ENCODE results near the gene MOCOS.

- TF ChIP-seq, protein P1, sequence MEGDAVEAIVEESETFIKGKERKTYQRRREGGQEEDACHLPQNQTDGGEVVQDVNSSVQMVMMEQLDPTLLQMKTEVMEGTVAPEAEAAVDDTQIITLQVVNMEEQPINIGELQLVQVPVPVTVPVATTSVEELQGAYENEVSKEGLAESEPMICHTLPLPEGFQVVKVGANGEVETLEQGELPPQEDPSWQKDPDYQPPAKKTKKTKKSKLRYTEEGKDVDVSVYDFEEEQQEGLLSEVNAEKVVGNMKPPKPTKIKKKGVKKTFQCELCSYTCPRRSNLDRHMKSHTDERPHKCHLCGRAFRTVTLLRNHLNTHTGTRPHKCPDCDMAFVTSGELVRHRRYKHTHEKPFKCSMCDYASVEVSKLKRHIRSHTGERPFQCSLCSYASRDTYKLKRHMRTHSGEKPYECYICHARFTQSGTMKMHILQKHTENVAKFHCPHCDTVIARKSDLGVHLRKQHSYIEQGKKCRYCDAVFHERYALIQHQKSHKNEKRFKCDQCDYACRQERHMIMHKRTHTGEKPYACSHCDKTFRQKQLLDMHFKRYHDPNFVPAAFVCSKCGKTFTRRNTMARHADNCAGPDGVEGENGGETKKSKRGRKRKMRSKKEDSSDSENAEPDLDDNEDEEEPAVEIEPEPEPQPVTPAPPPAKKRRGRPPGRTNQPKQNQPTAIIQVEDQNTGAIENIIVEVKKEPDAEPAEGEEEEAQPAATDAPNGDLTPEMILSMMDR (IDR thresholded peaks at IDR 0.05), result no peak
- no peak for TF ChIP-seq POLR2A (IDR thresholded peaks at IDR 0.05)
These were observed 10.3 kb downstream of the MOCOS start for GRCh38 chr18:36197511-36198166.
